Activated naive CD4-positive, alpha-beta T cell treated with anti-CD3 and anti-CD28 coated beads for 36 hours (primary cell): ENCODE measurements around the gene KMT2C. TPM values are rescaled to one million over a fixed set of nuclear protein-coding genes. Genes with fewer than 3 reads are reported as not detected.
"Not testable (repeated sequence)": the region's sequence is repeated elsewhere in the genome, so short reads cannot be mapped to it uniquely, and the experiment has no call there.

Experiments
- CTCF ChIA-PET: fragments of 350-600 bp; sonication (Branson Sonifier 250); formaldehyde crosslinking; loops from one replicate; lab custom pipeline; 2021; ENCODE audit warnings: antibody characterized with exemption; lab: Charles Lee
- DNase-seq: peaks from one replicate; pipeline ENCODE4 v3.0.0-alpha.2; 2020
- H3K27ac Mint-ChIP-seq: one replicate; pipeline ENCODE4 v1.8.0; 2021; ENCODE audit warnings: mild to moderate bottlenecking, mixed read lengths
- H3K27me3 Mint-ChIP-seq: one replicate; pipeline ENCODE4 v1.8.0; 2021; ENCODE audit warnings: low read depth, mixed read lengths
- H3K36me3 Mint-ChIP-seq: one replicate; pipeline ENCODE4 v1.8.0; 2021; ENCODE audit warnings: low read depth, mixed read lengths
- H3K4me1 Mint-ChIP-seq: one replicate; pipeline ENCODE4 v1.8.0; 2021; ENCODE audit warnings: low read depth, mixed read lengths
- H3K4me3 Mint-ChIP-seq: one replicate; pipeline ENCODE4 v1.8.0; 2021; ENCODE audit warnings: mild to moderate bottlenecking, moderate library complexity, mixed read lengths
- H3K9me3 Mint-ChIP-seq: one replicate; pipeline ENCODE4 v1.8.0; 2021; ENCODE audit warnings: mixed read lengths
- intact Hi-C: fragments of 100-400 bp; cut with micrococcal nuclease; formaldehyde crosslinking; loops from one replicate; pipeline ENCODE4 v1.15.1; 2023
- total RNA-seq, 2 experiments: library from RNA; stranded (reverse); gene quantifications; one replicate each; pipeline ENCODE4 v1.2.3, GENCODE V29; 2021

KMT2C gene
- total RNA-seq = 10 to 100 TPM; 33.8 to 36.1 TPM

DNA sequence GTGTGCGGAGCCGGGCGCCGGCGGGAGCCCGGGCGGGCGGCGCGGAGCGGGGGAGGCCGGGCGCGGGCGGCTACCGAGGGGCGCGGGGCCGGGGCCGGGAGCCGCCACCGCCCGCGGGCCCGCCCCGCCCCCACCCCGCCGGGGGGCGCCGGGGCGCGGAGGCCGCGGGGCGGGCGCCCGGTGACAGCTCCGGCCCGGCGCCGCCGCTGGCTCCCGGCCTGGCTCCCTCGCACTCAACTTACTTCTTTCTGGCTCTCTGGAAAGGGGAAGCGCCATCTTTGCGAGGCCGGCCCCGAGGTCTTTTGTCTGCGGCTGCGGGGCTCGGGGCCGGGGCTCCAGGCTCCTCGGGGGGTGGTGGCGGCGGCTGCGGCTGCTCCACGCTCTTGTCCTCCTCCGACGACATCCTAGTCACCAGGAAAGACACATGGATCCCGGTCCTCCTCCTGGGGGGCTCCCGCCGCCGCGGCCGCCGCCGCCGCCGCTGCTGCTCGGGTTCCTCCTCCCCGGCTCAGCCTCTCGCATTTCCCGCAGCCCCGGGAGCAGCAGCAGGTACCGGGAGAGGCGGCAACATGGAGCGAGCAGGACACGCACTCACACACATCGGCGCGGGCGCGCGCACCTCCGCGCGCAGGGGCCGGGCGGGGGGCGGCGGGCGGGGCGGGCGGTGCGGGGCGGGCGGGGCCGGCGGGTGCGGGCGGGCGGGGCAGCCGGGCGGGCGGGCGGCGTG lies at the start of gene KMT2C:
Gene KMT2C (minus strand): TSS at position 620 of the 727 bp plus-strand sequence. CDS start 217 bp downstream, at position 403.
- peak within 1 kb of the TSS; percentile 89 for H3K4me3 Mint-ChIP-seq
- H3K27ac Mint-ChIP-seq = peak within 1 kb of the TSS; percentile 89
- peak; percentile 56 for DNase-seq
- H3K4me1 Mint-ChIP-seq = peaks cover 29% of the 10 kb centered on the region
- H3K9me3 Mint-ChIP-seq = no peaks in the 10 kb centered on the region
- no peaks in the 10 kb centered on the region for H3K36me3 Mint-ChIP-seq
- intact Hi-C loops = loop anchor here (1.0 to 10.0 kb wide), 5 partner anchors 28 to 801 kb away; partner anchors contain the start of genes GALNT11 and XRCC2
- H3K27me3 Mint-ChIP-seq = no peaks in the 10 kb centered on the region
- CTCF ChIA-PET = interaction anchor here (1.8 kb wide), 1 partner anchor 98 kb away, joined by 3 read pairs; no protein-coding TSS in a partner anchor

DNA sequence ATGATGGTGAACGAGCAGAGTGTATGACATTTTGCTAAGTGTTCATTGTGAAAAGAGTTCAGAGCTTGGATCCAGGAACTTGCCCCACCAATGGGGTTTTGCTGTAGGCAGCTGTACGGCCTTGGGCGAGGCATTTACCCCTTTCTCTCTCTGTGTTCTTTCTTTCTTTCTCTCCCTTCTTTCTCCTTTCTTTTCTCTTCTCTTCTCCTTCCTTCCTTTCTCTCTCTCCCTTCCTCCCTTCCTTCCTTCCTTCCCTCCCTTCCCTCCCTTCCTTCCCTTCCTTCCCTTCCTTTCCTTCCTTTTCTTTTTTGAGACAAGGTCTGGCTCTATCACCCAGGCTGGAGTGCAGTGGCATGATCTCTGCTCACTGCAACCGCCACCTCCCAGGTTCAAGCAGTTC lies 45.3 kb upstream of the KMT2C start:
- CTCF ChIA-PET = no interaction called here
- H3K27ac Mint-ChIP-seq = no peak overlapping the region
- H3K4me1 Mint-ChIP-seq = no peaks in the 10 kb centered on the region
- no peak for DNase-seq
- intact Hi-C loops = no loop called here
- no peak overlapping the region for H3K4me3 Mint-ChIP-seq
- H3K27me3 Mint-ChIP-seq = no peaks in the 10 kb centered on the region
- H3K36me3 Mint-ChIP-seq = no peaks in the 10 kb centered on the region
- no peaks in the 10 kb centered on the region for H3K9me3 Mint-ChIP-seq

DNA sequence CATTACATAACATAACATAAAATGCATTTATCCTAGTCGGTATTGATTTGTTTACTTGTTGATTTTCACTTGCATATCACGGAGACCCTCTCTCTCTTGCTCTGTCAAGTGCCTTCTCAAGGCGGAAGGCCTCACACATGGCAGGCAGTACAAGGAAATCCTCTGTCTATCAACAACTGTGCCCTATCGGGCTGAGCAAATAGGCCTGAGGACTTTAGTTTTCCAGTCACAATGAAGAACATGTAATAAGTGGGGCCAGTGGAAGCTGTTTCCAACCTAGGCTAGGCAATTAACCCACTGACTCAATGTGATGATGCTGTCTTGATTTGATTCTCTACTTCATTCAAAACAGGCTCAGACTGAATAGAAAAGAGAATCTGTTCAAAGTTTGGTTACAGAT lies 44.9 kb upstream of the KMT2C start:
- Mint-ChIP-seq H3K27me3 (no peaks in the 10 kb centered on the region), H3K36me3 (no peaks in the 10 kb centered on the region), H3K4me1 (no peaks in the 10 kb centered on the region), H3K9me3 (no peaks in the 10 kb centered on the region), H3K4me3 (no peak overlapping the region), H3K27ac (no peak overlapping the region)
- CTCF ChIA-PET = no interaction called here
- no peak for DNase-seq
- intact Hi-C loops = no loop called here

DNA sequence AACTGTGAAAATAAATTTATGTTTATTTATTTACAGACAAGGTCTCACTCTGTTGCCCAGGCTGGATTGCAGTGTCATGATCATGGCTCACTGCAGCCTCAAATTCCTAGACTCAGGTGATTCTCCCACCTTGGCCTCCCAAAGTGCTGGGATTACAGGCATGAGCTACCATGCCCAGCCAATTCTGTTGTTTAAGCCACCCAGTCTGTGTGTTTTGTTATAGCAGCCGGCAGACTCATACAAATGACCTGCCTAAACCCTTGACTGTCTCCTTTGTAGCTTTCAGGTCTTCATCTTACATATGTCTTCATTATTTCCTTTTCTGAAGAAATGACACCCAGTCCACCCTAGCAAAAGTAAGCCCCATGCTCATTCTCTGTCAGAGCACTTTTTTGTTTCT lies 43.8 kb upstream of the KMT2C start:
- Mint-ChIP-seq H3K27me3 (no peaks in the 10 kb centered on the region), H3K4me3 (no peak overlapping the region), H3K9me3 (no peaks in the 10 kb centered on the region), H3K4me1 (no peaks in the 10 kb centered on the region), H3K27ac (no peak overlapping the region), H3K36me3 (no peaks in the 10 kb centered on the region)
- no peak for DNase-seq
- intact Hi-C loops = no loop called here
- CTCF ChIA-PET = no interaction called here

DNA sequence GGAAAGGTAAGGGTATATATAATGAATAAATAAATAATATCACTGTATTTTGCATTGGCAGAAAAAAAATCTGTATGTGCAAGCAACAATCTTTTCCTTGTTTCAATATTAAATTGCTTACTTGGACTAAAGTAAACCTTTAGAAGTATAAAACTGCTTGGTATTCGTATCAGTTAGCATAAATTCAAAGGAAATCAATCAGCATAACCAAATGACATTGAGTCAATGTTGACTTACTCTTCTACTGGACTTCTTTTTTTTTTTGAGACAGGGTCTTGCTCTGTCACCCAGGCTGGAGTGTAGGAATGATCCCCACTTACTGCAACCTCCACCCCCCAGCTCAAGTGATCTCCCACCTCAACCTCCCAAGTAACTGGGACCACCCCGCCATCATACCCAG lies 42.3 kb upstream of the KMT2C start:
- Mint-ChIP-seq H3K27me3 (no peaks in the 10 kb centered on the region), H3K4me1 (no peaks in the 10 kb centered on the region), H3K36me3 (no peaks in the 10 kb centered on the region), H3K9me3 (no peaks in the 10 kb centered on the region), H3K4me3 (no peak overlapping the region), H3K27ac (no peak overlapping the region)
- intact Hi-C loops = no loop called here
- CTCF ChIA-PET = no interaction called here
- DNase-seq = no peak

DNA sequence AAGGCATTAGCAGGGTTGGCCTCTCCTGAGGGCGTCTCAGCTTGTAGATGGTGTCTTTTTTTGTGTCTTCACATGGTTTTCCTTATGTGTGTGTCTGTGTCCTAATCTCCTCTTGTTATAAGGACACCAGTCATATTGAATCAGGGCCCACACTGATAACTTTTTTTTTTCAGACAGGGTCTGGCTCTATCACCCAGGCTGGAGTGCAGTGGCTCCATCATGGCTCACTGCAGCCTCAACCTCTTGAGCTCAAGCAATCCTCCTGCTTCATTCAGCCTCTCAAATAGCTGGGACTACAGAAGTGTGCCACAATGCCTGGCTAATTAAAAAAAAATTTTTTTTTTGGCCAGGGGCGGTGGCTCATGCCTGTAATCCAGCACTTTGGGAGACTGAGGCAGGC lies 41.3 kb upstream of the KMT2C start:
- no peak overlapping the region for H3K4me3 Mint-ChIP-seq
- H3K36me3 Mint-ChIP-seq = no peaks in the 10 kb centered on the region

DNA sequence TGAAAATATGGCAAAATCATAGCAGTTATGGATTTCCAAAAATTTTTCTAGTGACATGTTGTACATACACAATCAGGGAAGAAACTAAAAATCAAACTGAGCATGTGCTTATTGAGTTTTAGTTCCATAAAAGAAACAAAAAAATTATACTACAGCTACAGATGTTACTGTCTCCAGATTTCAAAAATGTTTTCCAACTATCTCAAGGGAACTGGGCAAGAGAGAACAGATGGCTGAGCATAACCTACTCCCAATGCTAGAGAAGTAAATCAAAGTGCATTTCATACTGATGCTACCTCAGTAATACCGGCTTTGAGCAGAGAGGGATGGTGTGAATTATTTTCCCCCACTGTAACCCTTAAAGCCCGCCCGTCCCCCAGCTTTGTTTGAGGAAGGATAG lies 40.7 kb upstream of the KMT2C start:
- Mint-ChIP-seq H3K27me3 (no peaks in the 10 kb centered on the region), H3K9me3 (peaks cover 5% of the 10 kb centered on the region), H3K36me3 (no peaks in the 10 kb centered on the region), H3K4me3 (no peak overlapping the region), H3K27ac (no peak overlapping the region), H3K4me1 (no peaks in the 10 kb centered on the region)
- intact Hi-C loops = no loop called here
- CTCF ChIA-PET = no interaction called here
- no peak for DNase-seq

More for the DNA sequence above, 41.3 kb upstream of the KMT2C start:
- no peaks in the 10 kb centered on the region for H3K4me1 Mint-ChIP-seq
- peaks cover 4% of the 10 kb centered on the region for H3K9me3 Mint-ChIP-seq
- H3K27ac Mint-ChIP-seq = no peak overlapping the region
- CTCF ChIA-PET = no interaction called here
- no peak for DNase-seq
- intact Hi-C loops = no loop called here
- no peaks in the 10 kb centered on the region for H3K27me3 Mint-ChIP-seq

DNA sequence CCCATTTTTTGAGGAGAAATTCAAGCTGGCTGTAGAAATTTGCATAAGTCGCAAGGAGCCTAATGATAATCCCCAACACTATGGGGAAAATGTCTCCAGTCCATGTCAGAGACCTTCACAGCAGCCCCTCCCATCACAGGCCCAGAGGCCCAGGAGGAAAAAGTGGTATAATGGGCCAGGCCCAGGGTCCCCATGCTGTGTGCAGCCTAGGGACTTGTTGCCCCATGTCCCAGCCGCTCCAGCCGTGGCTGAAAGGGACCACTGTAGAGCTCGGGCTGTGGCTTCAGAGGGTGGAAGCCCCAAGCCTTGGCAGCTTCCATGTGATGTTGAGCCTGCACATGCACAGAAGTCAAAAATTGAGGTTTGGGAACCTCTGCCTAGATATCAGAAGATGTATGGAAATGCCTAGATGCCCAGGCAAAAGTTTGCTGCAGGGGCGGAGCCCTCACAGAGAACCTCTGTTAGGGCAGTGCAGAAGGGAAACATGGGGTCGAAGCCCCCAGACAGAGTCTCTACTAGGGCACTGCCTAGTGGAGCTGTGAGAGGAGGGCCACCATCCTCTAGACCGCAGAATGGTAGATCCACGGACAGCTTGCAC lies 35.3 kb upstream of the KMT2C start:
- H3K4me1 Mint-ChIP-seq, H3K36me3 Mint-ChIP-seq, CTCF ChIA-PET, H3K27me3 Mint-ChIP-seq, H3K27ac Mint-ChIP-seq, intact Hi-C loops, H3K4me3 Mint-ChIP-seq, DNase-seq: not testable (repeated sequence)
- H3K9me3 Mint-ChIP-seq = peaks cover 16% of the 10 kb centered on the region

DNA sequence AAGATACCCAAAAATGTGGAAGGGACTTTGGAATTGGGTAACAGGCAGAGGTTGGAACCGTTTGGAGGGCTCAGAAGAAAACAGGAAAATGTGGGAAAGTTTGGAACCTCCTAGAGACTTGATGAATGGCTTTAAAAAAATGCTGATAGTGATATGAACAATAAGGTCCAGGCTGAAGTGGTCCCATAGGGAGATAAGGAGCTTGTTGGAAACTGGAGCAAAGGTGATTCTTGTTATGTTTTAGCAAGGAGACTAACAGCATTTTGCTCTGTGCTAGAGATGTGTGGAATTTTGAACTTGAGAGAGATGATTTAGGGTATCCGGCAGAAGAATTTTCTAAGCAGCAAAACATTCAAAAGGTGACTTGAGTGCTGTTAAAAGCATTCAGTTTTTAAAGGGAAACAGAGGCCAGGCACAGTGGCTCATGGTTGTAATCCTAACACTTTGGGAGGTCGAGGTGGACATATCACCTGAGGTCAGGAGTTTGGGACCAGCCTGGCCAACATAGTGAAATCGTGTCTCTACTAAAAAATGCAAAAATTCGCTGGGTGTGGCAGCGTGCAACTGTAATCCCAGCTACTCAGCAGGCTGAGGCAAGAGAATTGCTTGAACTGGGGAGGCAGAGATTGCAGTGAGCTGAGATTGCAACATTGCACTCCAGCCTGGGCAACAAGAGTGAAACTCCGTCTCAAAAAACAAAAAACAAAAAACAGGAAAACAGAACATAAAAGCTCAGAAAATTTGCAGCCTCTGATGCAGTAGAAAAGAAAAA lies 34.6 kb upstream of the KMT2C start:
- H3K9me3 Mint-ChIP-seq = peaks cover 16% of the 10 kb centered on the region
- H3K4me1 Mint-ChIP-seq, H3K4me3 Mint-ChIP-seq, H3K27ac Mint-ChIP-seq, H3K36me3 Mint-ChIP-seq, H3K27me3 Mint-ChIP-seq, DNase-seq, CTCF ChIA-PET, intact Hi-C loops: not testable (repeated sequence)

DNA sequence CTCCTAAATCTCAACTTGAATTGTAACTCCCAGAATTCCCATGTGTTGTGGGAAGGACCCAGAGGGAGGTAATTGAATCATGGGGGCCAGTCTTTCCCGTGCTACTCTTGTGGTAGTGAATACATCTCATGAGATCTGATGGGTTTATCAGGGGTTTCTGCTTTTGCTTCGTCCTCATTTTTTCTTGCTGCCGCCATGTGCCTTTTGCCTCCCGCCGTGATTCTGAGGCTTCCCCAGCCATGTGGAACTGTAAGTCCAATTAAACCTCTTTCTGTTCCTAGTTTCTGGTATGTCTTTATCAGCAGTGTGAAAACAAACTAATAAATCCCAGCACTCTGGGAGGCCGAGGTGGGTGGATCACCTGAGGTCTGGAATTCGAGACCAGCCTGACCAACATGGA lies 33.8 kb upstream of the KMT2C start:
- intact Hi-C loops, DNase-seq, CTCF ChIA-PET, H3K4me3 Mint-ChIP-seq, H3K27ac Mint-ChIP-seq, H3K27me3 Mint-ChIP-seq, H3K4me1 Mint-ChIP-seq, H3K36me3 Mint-ChIP-seq: not testable (repeated sequence)
- H3K9me3 Mint-ChIP-seq = peaks cover 16% of the 10 kb centered on the region

DNA sequence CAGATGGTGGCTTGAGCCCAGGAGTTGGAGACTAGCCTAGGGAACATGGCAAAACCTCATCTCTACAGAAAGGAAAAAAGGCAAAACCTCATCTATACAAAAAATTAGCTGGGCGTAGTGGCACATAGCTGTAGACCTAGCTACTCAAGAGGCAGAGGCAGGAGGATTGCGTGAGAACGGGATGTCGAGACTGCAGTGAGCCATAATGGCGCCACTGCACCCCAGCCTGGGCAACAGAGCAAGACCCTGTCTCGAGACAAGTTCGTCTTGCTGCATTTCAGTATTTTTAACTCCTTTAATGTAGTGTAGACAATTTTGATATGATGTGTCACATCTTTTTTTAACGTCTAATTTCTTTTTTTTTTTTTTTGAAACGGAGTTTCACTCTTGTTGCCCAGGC lies 31.4 kb upstream of the KMT2C start:
- Mint-ChIP-seq H3K4me3 (no peak overlapping the region), H3K27me3 (no peaks in the 10 kb centered on the region), H3K36me3 (no peaks in the 10 kb centered on the region), H3K27ac (no peak overlapping the region), H3K9me3 (peaks cover 13% of the 10 kb centered on the region), H3K4me1 (peaks cover 8% of the 10 kb centered on the region)
- no peak for DNase-seq
- CTCF ChIA-PET = no interaction called here
- intact Hi-C loops = no loop called here

DNA sequence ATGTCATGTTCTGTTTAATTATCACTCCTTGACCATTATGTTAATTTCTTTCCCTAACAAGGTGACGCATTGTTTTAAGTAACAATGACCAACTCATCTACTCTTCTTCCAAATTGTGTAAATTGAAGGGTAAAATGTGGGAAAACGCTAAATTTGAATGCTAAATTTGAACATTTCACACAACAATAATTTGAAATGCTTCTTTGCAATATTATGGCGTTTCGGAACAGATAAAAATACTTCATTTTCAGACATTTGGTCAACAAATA lies 29.2 kb upstream of the KMT2C start:
- DNase-seq = no peak
- intact Hi-C loops = no loop called here
- peaks cover 8% of the 10 kb centered on the region for H3K4me1 Mint-ChIP-seq
- peak overlapping the region; percentile 78 for H3K27ac Mint-ChIP-seq
- H3K9me3 Mint-ChIP-seq = no peaks in the 10 kb centered on the region
- no peaks in the 10 kb centered on the region for H3K27me3 Mint-ChIP-seq
- CTCF ChIA-PET = no interaction called here
- no peaks in the 10 kb centered on the region for H3K36me3 Mint-ChIP-seq
- H3K4me3 Mint-ChIP-seq = peak overlapping the region; percentile 87
